CD4-positive, alpha-beta T cell treated with Interleukin-6 for 4 hours (primary cell): ENCODE results near the gene GLYATL2.
A peak's percentile ranks its signal among the peaks of the same experiment; 100 is the strongest.

ENCODE experiments used
- DNase-seq: peaks from one replicate; pipeline ENCODE4 v3.0.0-alpha.2; 2020; ENCODE audit warnings: mixed read lengths

Gene GLYATL2

DNA sequence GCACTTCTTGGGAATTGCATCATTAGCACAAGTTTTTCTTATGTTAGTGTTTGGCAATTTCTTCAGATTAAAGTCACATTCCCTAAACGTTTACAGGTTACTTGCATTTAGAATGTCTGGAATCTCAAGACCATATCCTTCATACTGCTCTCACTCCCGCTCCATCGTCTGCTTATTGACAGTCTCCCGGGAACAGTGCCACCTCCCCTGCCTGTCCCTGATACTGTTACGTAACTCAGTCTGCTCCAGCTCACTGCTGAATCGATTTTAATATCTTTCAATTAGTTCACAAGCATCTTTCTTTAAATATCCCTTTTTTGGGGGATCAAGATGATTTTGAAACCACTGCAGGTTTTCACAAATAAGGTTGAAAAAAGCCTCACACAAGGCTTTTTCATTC lies 48.2 kb downstream of the GLYATL2 start:
- no peak for DNase-seq

DNA sequence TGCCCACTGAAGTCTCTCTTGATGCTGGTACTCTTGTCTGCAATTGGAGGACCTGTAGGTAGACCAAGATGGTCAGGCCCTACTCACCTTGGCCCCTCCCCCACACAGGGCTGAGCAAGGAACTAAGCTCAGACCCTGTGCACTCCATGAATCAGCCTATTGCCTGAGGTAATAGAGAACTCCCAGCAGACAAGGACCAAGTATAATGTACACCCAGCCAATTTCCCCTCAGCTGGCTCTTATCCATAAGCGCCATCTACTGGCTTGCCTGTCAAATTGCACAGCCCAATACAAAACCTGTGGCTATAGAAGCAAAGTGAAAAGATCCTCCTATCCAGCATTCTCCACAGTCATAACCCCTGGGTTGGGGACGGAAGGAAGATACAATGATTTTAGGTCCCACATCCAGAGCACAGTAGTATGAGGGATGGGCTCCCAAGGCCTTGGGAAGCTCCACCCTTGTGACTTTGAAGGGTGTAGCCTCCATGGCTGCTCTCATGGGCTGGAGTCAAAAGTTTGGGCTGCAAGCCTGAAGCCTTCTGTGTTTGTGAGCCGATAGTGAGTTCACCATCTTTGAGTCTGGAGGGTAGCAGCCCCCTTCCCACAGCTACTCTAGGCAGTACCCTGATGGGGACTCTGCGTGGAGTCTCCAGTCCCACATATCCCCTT lies 56.0 kb downstream of the GLYATL2 start:
- DNase-seq, result peak; percentile 42

GRCh38 chr11:58787903-58788302 lies 56.6 kb downstream of the GLYATL2 start:
- DNase-seq, result no peak

DNA sequence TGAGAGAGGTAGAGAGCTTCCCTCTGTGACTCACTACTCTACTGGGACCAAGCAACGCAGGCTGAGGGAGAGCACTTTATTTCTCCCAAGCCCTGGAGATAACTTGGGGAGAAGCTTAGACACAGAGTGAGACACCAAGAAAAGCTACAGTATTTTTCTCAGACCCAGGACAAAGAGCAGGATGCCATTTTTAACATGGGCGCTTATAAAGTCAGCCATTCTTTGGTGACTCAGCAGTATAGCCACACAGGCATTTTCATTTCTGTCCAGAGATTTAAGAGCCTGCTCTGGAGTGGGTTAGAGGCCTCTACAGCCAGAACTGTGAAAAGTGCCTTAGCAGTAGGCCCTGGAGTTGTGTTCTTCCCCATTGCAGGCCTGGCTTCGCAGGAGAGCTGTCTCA lies 57.8 kb downstream of the GLYATL2 start:
- no peak for DNase-seq

- no peak for DNase-seq
Observed at GRCh38 chr11:58784995-58785394, 59.5 kb downstream of the GLYATL2 start.
